ENCODE measurements around the gene RHOBTB3.

GRCh38 chr5:95682891-95683290 lies 48.2 kb upstream of the RHOBTB3 start, which contains the start of gene SPATA9:
- TF ChIP-seq, protein P1, sequence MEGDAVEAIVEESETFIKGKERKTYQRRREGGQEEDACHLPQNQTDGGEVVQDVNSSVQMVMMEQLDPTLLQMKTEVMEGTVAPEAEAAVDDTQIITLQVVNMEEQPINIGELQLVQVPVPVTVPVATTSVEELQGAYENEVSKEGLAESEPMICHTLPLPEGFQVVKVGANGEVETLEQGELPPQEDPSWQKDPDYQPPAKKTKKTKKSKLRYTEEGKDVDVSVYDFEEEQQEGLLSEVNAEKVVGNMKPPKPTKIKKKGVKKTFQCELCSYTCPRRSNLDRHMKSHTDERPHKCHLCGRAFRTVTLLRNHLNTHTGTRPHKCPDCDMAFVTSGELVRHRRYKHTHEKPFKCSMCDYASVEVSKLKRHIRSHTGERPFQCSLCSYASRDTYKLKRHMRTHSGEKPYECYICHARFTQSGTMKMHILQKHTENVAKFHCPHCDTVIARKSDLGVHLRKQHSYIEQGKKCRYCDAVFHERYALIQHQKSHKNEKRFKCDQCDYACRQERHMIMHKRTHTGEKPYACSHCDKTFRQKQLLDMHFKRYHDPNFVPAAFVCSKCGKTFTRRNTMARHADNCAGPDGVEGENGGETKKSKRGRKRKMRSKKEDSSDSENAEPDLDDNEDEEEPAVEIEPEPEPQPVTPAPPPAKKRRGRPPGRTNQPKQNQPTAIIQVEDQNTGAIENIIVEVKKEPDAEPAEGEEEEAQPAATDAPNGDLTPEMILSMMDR (IDR thresholded peaks at IDR 0.05), result no peak
- TF ChIP-seq POLR2A (IDR thresholded peaks at IDR 0.05) (no peak), EP300 (IDR thresholded peaks at IDR 0.05) (no peak), POLR2AphosphoS5 (IDR thresholded peaks at IDR 0.05) (no peak)
